Measurements from ENCODE around the gene TNRC18.
"Not testable (repeated sequence)": the region's sequence is repeated elsewhere in the genome, so short reads cannot be mapped to it uniquely, and the experiment has no call there.

The TNRC18 gene

DNA sequence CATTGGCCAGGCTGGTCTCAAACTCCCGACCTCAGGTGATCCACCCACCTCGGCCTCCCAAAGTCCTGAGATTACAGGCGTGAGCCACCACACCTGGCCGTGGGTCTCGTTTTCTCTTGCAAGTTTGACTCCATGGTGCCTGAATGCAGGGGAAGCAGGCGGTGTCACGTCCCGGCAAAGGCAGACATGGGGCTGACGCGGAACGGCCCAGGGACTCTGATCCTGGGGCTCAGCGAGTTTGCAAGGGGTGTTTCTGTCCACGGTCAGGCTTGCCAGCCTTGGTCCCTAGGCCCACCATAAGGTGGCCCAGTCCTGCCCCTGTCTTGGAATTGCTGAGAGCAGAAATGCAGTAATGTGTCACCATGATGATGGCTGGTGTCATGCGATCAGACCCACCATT lies 147.5 kb downstream of the TNRC18 start:
- H3K4me1 ChIP-seq (ENCODE audit: control insufficient read depth, insufficient read depth, low read length); H3K36me3 ChIP-seq (ENCODE audit: control insufficient read depth in 2 of 2, insufficient read depth in 1 of 2, low read length in 2 of 2); POLR2A ChIA-PET; H3K27ac ChIP-seq (ENCODE audit: extremely low read depth, low read depth, low read length); H3K4me3 ChIP-seq (ENCODE audit: low read depth, low read length); H3K9me3 ChIP-seq (ENCODE audit: control insufficient read depth, insufficient read depth, low read depth, low read length); CTCF ChIA-PET: not testable (repeated sequence)

DNA sequence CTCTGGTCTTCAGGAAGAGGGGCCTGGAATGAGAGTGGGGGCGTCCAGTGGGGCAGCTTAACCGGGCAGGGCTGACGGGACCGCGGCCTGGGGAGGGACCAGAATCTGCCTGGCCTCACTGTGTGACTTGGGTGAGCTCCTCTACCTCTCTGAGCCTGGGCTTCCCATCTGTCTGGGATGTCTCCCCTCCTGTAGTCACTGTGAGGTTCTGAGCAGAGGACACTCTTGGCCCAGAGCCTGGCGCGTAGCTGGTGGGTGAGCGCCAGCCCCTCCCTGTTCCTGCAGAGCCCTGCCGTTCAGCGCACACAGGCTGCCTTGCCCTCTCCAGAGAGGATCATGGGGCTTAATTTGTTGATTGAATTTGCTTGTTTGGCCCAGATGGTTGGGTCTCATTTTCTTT lies 148.1 kb downstream of the TNRC18 start:
- H3K4me3 ChIP-seq (ENCODE audit: low read depth, low read length); H3K4me1 ChIP-seq (ENCODE audit: control insufficient read depth, insufficient read depth, low read length); CTCF ChIA-PET; H3K36me3 ChIP-seq (ENCODE audit: control insufficient read depth in 2 of 2, insufficient read depth in 1 of 2, low read length in 2 of 2); H3K27ac ChIP-seq (ENCODE audit: extremely low read depth, low read depth, low read length); POLR2A ChIA-PET; H3K9me3 ChIP-seq (ENCODE audit: control insufficient read depth, insufficient read depth, low read depth, low read length): not testable (repeated sequence)

DNA sequence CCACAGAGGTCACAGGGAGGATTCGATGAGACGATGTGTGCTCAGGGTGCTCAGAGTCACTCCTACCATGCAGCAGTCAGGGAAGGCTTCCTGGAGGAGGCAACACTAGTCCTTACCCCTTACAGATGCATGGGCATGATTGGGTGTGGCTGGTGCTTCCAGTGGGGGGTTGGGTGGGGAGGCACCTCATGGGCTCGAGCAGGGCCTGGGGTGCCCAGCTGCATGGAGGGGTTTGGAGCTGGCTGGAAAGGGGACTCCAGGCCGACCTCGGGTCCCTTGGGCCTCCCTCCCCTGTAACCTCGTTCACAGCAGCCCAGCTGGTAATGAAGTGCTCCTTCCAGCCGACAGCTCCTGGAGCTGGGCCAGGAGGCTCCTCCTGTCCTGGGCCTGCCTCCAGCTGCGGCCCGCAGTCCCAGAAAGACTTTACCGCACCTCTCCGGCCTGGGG lies 148.6 kb downstream of the TNRC18 start:
- CTCF ChIA-PET; POLR2A ChIA-PET; H3K36me3 ChIP-seq (ENCODE audit: control insufficient read depth in 2 of 2, insufficient read depth in 1 of 2, low read length in 2 of 2); H3K27ac ChIP-seq (ENCODE audit: extremely low read depth, low read depth, low read length); H3K9me3 ChIP-seq (ENCODE audit: control insufficient read depth, insufficient read depth, low read depth, low read length); H3K4me3 ChIP-seq (ENCODE audit: low read depth, low read length); H3K4me1 ChIP-seq (ENCODE audit: control insufficient read depth, insufficient read depth, low read length): not testable (repeated sequence)

DNA sequence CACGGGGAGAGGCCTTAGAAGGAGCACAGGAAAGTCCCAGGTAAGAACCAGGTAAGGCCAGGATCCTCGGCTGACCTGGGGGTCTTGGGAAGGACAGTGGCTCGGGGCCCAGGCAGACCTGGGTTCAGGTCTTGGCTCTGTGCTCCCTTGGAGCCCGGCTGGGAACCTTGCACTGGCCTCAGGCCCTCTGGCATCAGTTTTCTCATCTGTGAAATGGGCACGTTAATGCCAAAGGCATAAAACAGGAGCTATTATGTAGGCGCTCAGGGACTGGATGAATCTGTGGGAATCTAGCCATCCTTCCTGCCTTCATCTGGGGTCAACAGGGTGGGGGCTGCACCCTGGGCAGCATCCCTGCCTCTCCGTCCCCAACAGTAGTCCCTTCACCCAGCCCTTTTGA lies 149.2 kb downstream of the TNRC18 start:
- Histone ChIP-seq H3K4me1 (ENCODE audit: control insufficient read depth, insufficient read depth, low read length) (no peaks in the 10 kb centered on the region), H3K27ac (ENCODE audit: extremely low read depth, low read depth, low read length) (no peak overlapping the region), H3K9me3 (ENCODE audit: control insufficient read depth, insufficient read depth, low read depth, low read length) (no peaks in the 10 kb centered on the region), H3K4me3 (ENCODE audit: low read depth, low read length) (no peak overlapping the region), H3K36me3 (ENCODE audit: control insufficient read depth in 2 of 2, insufficient read depth in 1 of 2, low read length in 2 of 2) (no peaks in the 10 kb centered on the region)
- CTCF ChIA-PET = no interaction called here
- TF ChIP-seq, protein P1, sequence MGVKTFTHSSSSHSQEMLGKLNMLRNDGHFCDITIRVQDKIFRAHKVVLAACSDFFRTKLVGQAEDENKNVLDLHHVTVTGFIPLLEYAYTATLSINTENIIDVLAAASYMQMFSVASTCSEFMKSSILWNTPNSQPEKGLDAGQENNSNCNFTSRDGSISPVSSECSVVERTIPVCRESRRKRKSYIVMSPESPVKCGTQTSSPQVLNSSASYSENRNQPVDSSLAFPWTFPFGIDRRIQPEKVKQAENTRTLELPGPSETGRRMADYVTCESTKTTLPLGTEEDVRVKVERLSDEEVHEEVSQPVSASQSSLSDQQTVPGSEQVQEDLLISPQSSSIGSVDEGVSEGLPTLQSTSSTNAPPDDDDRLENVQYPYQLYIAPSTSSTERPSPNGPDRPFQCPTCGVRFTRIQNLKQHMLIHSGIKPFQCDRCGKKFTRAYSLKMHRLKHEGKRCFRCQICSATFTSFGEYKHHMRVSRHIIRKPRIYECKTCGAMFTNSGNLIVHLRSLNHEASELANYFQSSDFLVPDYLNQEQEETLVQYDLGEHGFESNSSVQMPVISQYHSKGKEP (tag by site-specific recombination; IDR thresholded peaks at IDR 0.05) = no peak
- TF ChIP-seq ZNF600 (tag by site-specific recombination; IDR thresholded peaks at IDR 0.05) (no peak), ZNF248 (tag by site-specific recombination; IDR thresholded peaks at IDR 0.05) (no peak), ZNF335 (tag by site-specific recombination; conservative IDR thresholded peaks at IDR 0.05) (no peak), ZNF140 (tag by site-specific recombination; IDR thresholded peaks at IDR 0.05) (no peak), ZBTB1 (tag by site-specific recombination; IDR thresholded peaks at IDR 0.05) (no peak), GFI1B (tag by site-specific recombination; IDR thresholded peaks at IDR 0.05) (no peak), ZNF266 (tag by site-specific recombination; IDR thresholded peaks at IDR 0.05; ENCODE audit: low read depth) (no peak), ZEB2 (tag by site-specific recombination; IDR thresholded peaks at IDR 0.05) (no peak), ZNF791 (tag by site-specific recombination; IDR thresholded peaks at IDR 0.05) (no peak), ZFP41 (tag by site-specific recombination; IDR thresholded peaks at IDR 0.05; ENCODE audit: borderline replicate concordance) (no peak), SCRT1 (tag by site-specific recombination; IDR thresholded peaks at IDR 0.05; ENCODE audit: borderline replicate concordance) (no peak), ZFHX2 (tag by site-specific recombination; conservative IDR thresholded peaks at IDR 0.05) (no peak)
- TF ChIP-seq, protein P2, sequence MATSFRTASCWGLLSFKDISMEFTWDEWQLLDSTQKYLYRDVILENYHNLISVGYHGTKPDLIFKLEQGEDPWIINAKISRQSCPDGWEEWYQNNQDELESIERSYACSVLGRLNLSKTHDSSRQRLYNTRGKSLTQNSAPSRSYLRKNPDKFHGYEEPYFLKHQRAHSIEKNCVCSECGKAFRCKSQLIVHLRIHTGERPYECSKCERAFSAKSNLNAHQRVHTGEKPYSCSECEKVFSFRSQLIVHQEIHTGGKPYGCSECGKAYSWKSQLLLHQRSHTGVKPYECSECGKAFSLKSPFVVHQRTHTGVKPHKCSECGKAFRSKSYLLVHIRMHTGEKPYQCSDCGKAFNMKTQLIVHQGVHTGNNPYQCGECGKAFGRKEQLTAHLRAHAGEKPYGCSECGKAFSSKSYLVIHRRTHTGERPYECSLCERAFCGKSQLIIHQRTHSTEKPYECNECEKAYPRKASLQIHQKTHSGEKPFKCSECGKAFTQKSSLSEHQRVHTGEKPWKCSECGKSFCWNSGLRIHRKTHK (tag by site-specific recombination; IDR thresholded peaks at IDR 0.05) = no peak
- TF ChIP-seq, protein P3, sequence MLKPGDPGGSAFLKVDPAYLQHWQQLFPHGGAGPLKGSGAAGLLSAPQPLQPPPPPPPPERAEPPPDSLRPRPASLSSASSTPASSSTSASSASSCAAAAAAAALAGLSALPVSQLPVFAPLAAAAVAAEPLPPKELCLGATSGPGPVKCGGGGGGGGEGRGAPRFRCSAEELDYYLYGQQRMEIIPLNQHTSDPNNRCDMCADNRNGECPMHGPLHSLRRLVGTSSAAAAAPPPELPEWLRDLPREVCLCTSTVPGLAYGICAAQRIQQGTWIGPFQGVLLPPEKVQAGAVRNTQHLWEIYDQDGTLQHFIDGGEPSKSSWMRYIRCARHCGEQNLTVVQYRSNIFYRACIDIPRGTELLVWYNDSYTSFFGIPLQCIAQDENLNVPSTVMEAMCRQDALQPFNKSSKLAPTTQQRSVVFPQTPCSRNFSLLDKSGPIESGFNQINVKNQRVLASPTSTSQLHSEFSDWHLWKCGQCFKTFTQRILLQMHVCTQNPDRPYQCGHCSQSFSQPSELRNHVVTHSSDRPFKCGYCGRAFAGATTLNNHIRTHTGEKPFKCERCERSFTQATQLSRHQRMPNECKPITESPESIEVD (tag by site-specific recombination; IDR thresholded peaks at IDR 0.05) = no peak
- TF ChIP-seq, protein P4, sequence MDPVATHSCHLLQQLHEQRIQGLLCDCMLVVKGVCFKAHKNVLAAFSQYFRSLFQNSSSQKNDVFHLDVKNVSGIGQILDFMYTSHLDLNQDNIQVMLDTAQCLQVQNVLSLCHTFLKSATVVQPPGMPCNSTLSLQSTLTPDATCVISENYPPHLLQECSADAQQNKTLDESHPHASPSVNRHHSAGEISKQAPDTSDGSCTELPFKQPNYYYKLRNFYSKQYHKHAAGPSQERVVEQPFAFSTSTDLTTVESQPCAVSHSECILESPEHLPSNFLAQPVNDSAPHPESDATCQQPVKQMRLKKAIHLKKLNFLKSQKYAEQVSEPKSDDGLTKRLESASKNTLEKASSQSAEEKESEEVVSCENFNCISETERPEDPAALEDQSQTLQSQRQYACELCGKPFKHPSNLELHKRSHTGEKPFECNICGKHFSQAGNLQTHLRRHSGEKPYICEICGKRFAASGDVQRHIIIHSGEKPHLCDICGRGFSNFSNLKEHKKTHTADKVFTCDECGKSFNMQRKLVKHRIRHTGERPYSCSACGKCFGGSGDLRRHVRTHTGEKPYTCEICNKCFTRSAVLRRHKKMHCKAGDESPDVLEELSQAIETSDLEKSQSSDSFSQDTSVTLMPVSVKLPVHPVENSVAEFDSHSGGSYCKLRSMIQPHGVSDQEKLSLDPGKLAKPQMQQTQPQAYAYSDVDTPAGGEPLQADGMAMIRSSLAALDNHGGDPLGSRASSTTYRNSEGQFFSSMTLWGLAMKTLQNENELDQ (tag by site-specific recombination; IDR thresholded peaks at IDR 0.05; ENCODE audit: low read depth) = no peak
- POLR2A ChIA-PET = no interaction called here

DNA sequence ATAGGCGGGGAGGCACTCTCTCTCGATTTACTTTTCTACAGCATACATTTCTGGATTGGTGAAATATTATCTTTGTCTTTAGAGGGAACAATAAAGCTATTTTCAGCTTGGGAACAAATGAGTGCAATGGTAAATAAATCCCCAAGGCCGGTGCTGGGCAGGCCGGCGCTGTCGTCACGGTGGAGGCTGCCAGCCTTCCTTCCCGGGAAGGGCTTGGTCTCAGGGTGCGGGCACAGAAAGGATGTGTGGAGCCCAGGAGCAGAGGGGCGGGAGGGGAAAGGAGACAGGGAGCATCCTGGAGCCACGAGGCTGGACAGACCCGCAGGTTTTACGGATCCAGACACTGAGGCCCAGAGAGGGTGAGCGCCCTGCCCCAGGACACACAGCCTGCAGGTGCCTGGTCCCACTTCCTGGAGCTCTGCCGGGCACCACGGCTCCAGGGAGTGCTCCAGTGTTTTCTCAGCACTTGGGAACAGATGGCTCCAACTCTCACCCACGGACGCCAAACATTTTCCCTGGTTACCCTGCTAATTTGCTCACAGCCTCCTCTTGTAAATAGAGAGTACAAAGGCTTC lies 149.7 kb downstream of the TNRC18 start:
- POLR2A ChIA-PET, CTCF ChIA-PET: not testable (repeated sequence)

More for the DNA sequence above, 149.7 kb downstream of the TNRC18 start:
- H3K27ac ChIP-seq (ENCODE audit: extremely low read depth, low read depth, low read length); H3K4me1 ChIP-seq (ENCODE audit: control insufficient read depth, insufficient read depth, low read length); H3K36me3 ChIP-seq (ENCODE audit: control insufficient read depth in 2 of 2, insufficient read depth in 1 of 2, low read length in 2 of 2); H3K4me3 ChIP-seq (ENCODE audit: low read depth, low read length); H3K9me3 ChIP-seq (ENCODE audit: control insufficient read depth, insufficient read depth, low read depth, low read length): not testable (repeated sequence)

All from HEK293 (cell line).